GM12878 (cell line): ENCODE results near the gene GALNT17. TPM values are rescaled to one million over a fixed set of nuclear protein-coding genes. Genes with fewer than 3 reads are reported as not detected.

Experiments
- ATAC-seq: fragments of 200-7000 bp; cut with Tn5 transposase; 3 replicates; pipeline ENCODE4 v1.9.1; 2020; ENCODE audit warnings: mild to moderate bottlenecking, moderate library complexity
- BruUV-seq: library from RNA; stranded (reverse); fragments of 400-500 nt; replicated peaks from 2 replicates; lab custom pipeline; 2021; lab: Mats Ljungman, UMichigan
- CTCF ChIA-PET: fragments of 300-600 bp; sonication (Branson Sonifier 250); formaldehyde crosslinking; extraction: SDS; loops from one replicate; lab custom pipeline; 2021; ENCODE audit warnings: inconsistent platforms; lab: Yijun Ruan, JAX
- POLR2A ChIA-PET: fragments of 350-600 bp; formaldehyde crosslinking; extraction: SDS; loops from one replicate; lab custom pipeline; 2021; ENCODE audit warnings: inconsistent platforms; lab: Charles Lee
- RAD21 ChIA-PET: fragments of 300-600 bp; sonication (Branson Sonifier 250); formaldehyde crosslinking; loops from one replicate; lab custom pipeline; 2023; ENCODE audit warnings: antibody characterized with exemption; ENCODE audit not compliant: unreplicated experiment; lab: Charles Lee
- SMC1A ChIA-PET: fragments of 300-600 bp; sonication (Branson Sonifier 250); formaldehyde crosslinking; loops from one replicate; lab custom pipeline; 2023; ENCODE audit not compliant: unreplicated experiment, uncharacterized antibody; lab: Charles Lee
- DNase-seq: peaks from one replicate; pipeline ENCODE4 v3.0.0-alpha.2; 2011; ENCODE audit warnings: low read depth, low spot score
- FAIRE-seq: peaks from 3 replicates; lab custom pipeline; 2011; peaks lifted over from hg19 to GRCh38; lab: Jason Lieb, UNC
- H2AFZ ChIP-seq: 2 replicates; pipeline ENCODE4 v1.6.0; 2011; ENCODE audit warnings: low read depth, low read length, control low read depth; ENCODE audit not compliant: control insufficient read depth
- H3K27ac ChIP-seq: 2 replicates; pipeline ENCODE4 v1.5.1; 2011; ENCODE audit warnings: control low read depth; ENCODE audit not compliant: control insufficient read depth, insufficient read depth
- H3K27me3 ChIP-seq, 2 experiments: replicated peaks in 1 of 2; 2 replicates each; pipeline versions ENCODE4 v1.6.0 to v1.6.1; 2011; ENCODE audit warnings: low read length in 1 of 2; ENCODE audit not compliant: control insufficient read depth in 2 of 2, insufficient read depth in 2 of 2
- H3K36me3 ChIP-seq, 2 experiments: 2 replicates each; pipeline ENCODE4 v1.5.1; 2011; ENCODE audit warnings: low read length in 1 of 2; ENCODE audit not compliant: control insufficient read depth in 2 of 2, insufficient read depth in 2 of 2
- H3K4me1 ChIP-seq: 2 replicates; pipeline ENCODE4 v1.6.1; 2011; ENCODE audit warnings: mild to moderate bottlenecking, low read length, moderate library complexity, mixed read lengths; ENCODE audit not compliant: control insufficient read depth, insufficient read depth
- H3K4me2 ChIP-seq: 2 replicates; pipeline ENCODE4 v1.6.0; 2011; ENCODE audit warnings: control low read depth; ENCODE audit not compliant: control insufficient read depth, insufficient read depth
- H3K4me3 ChIP-seq: fragments of 200-600 bp; sonication (generic); 2 replicates; pipeline ENCODE4 v1.5.1; 2016
- H3K79me2 ChIP-seq: 2 replicates; pipeline ENCODE4 v1.6.0; 2011; ENCODE audit warnings: low read length; ENCODE audit not compliant: control insufficient read depth, insufficient read depth
- H3K9ac ChIP-seq: 2 replicates; pipeline ENCODE4 v1.8.0; 2011; ENCODE audit warnings: low read length, control low read depth, mixed read lengths; ENCODE audit not compliant: control insufficient read depth, insufficient read depth
- H3K9me3 ChIP-seq: replicated peaks from 3 replicates; pipeline ENCODE4 v1.5.1; 2011; ENCODE audit warnings: mild to moderate bottlenecking, low read length; ENCODE audit not compliant: control insufficient read depth, insufficient read depth
- H4K20me1 ChIP-seq: 2 replicates; pipeline ENCODE4 v1.6.0; 2011; ENCODE audit not compliant: control insufficient read depth, insufficient read depth
- BACH1 ChIP-seq: fragments of 450-650 bp; IDR thresholded peaks from 2 replicates; pipeline ENCODE4 v1.6.1; 2017; ENCODE audit warnings: mild to moderate bottlenecking, borderline replicate concordance
- EED ChIP-seq: sonication (generic); IDR thresholded peaks from 2 replicates; pipeline ENCODE4 v1.6.1; 2016; ENCODE audit warnings: antibody characterized with exemption, low read depth
- IKZF1 ChIP-seq: fragments of 450-650 bp; conservative IDR thresholded peaks from 2 replicates; pipeline ENCODE4 v1.6.1; 2017; ENCODE audit warnings: antibody characterized with exemption, mild to moderate bottlenecking
- IKZF2 ChIP-seq, 2 experiments: fragments of 450-650 bp; IDR thresholded peaks; 2 replicates each; pipeline ENCODE4 v1.6.1; 2017; ENCODE audit warnings: mild to moderate bottlenecking in 2 of 2, moderate library complexity in 2 of 2
- SIX5 ChIP-seq: IDR thresholded peaks from 2 replicates; pipeline ENCODE4 v1.6.1; 2011; ENCODE audit warnings: mild to moderate bottlenecking, low read depth, low read length, moderate library complexity; ENCODE audit not compliant: severe bottlenecking
- ZNF207 ChIP-seq: fragments of 450-650 bp; IDR thresholded peaks from 2 replicates; pipeline ENCODE4 v1.6.1; 2014; ENCODE audit warnings: antibody characterized with exemption, mild to moderate bottlenecking, borderline replicate concordance
- ZNF24 ChIP-seq: fragments of 450-650 bp; IDR thresholded peaks from 2 replicates; pipeline ENCODE4 v1.6.1; 2017; ENCODE audit warnings: antibody characterized with exemption, mild to moderate bottlenecking
- WGBS: methylation state at CpG from one replicate; pipeline ENCODE4 v1.1.6; 2016; ENCODE audit warnings: low lambda C conversion rate; ENCODE audit not compliant: insufficient replicate concordance, insufficient coverage; ENCODE audit errors: missing lambda C conversion rate; 5-methylcytosine and 5-hydroxymethylcytosine counted together
- in situ Hi-C: fragments of 300-500 bp; cut with MboI; formaldehyde crosslinking; loops from 9 replicates; pipeline ENCODE4 v1.14.3; 2018; ENCODE audit warnings: mixed read lengths
- intact Hi-C: fragments of 100-400 bp; cut with micrococcal nuclease; formaldehyde crosslinking; loops from one replicate; pipeline ENCODE4 v1.14.2; 2022; ENCODE audit not compliant: unreplicated experiment
- polyA plus RNA-seq, 11 experiments: library from polyadenylated mRNA; depleted of rRNA in 4 of 11; unstranded in 6 of 11; stranded (reverse) in 5 of 11; fragments of >200 nt; fragmentation: Nextera tagmentation in 4 of 11; fragmentation: Illumina TruSeq in 1 of 11; extraction: Ambion mirVana in 4 of 11; extraction: Trizol in 1 of 11; gene quantifications; 1 replicate in 1 of 11; 2 replicates in 10 of 11; pipeline versions ENCODE4 v1.2.1 to v1.2.3, GENCODE V29; 2011 to 2016; ENCODE audit warnings: inconsistent platforms in 2 of 11, missing spikeins in 2 of 11, low read depth in 1 of 11
- total RNA-seq, 4 experiments: library from RNA; depleted of rRNA in 3 of 4; stranded (reverse); fragments of >200 nt in 3 of 4; fragmentation: Illumina TruSeq in 1 of 4; extraction: Trizol in 1 of 4; gene quantifications; 2 replicates each; pipeline versions ENCODE4 v1.2.1 to v1.2.3, GENCODE V29; 2013 to 2021
- TF ChIP-seq, protein P1 (sequence below): fragments of 450-650 bp; IDR thresholded peaks from 2 replicates; pipeline ENCODE4 v1.6.1; 2017; ENCODE audit warnings: mild to moderate bottlenecking
- TF ChIP-seq, protein P2 (sequence below): fragments of 450-650 bp; formaldehyde crosslinking; IDR thresholded peaks from 2 replicates; pipeline ENCODE4 v1.5.0; 2022; ENCODE audit warnings: mild to moderate bottlenecking, missing genetic modification characterization

The GALNT17 gene
- total and polyA plus RNA-seq, 10 of the 15 experiments (the other 5 are each of a cell fraction or from before 2014, with no cell fraction given) = 0.12 to 0.15 TPM; not detected in 8

DNA sequence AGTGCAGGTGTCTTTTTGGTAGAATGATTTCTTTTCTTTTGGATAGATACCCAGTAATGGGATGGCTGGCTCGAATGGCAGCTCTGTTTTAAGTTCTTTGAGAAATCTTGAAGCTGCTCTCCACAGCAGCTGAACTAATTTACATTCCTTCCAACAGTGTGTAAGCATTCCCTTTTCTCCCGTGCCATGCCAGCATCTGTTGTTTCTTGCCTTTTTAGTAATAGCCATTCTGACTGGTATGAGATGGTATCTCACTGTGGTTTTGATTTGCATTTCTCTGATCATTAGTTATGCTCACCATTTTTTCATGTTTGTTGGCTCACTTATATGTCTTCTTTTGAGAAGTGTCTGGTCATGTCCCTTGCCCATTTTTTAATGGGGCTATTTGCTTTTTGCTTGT lies 486.3 kb downstream of the GALNT17 start:
- no peak for FAIRE-seq
- 31% methylated on average over 2 of the region's 2 CpGs for WGBS

More for the DNA sequence above, 486.3 kb downstream of the GALNT17 start:
- Histone ChIP-seq H2AFZ (no peak overlapping the region), H3K4me3 (no peak overlapping the region), H3K4me2 (no peak overlapping the region), H4K20me1 (no peaks in the 10 kb centered on the region), H3K27me3 (no peaks in the 10 kb centered on the region), H3K27ac (no peak overlapping the region), H3K79me2 (no peaks in the 10 kb centered on the region), H3K9me3 (no peaks in the 10 kb centered on the region), H3K4me1 (no peaks in the 10 kb centered on the region), H3K9ac (no peak overlapping the region), H3K36me3 (no peaks in the 10 kb centered on the region)
- DNase-seq (no peak), ATAC-seq (no peak)
- intact Hi-C loops = no loop called here
- ChIA-PET POLR2A (no interaction called here), CTCF (no interaction called here), RAD21 (no interaction called here), SMC1A (no interaction called here)
- TF ChIP-seq ZNF24 (no peak), SIX5 (no peak), EED (no peak), IKZF2 (IDR thresholded peaks at IDR 0.05) (no peak), BACH1 (no peak), IKZF1 (no peak), ZNF207 (no peak)
- TF ChIP-seq, protein P1, sequence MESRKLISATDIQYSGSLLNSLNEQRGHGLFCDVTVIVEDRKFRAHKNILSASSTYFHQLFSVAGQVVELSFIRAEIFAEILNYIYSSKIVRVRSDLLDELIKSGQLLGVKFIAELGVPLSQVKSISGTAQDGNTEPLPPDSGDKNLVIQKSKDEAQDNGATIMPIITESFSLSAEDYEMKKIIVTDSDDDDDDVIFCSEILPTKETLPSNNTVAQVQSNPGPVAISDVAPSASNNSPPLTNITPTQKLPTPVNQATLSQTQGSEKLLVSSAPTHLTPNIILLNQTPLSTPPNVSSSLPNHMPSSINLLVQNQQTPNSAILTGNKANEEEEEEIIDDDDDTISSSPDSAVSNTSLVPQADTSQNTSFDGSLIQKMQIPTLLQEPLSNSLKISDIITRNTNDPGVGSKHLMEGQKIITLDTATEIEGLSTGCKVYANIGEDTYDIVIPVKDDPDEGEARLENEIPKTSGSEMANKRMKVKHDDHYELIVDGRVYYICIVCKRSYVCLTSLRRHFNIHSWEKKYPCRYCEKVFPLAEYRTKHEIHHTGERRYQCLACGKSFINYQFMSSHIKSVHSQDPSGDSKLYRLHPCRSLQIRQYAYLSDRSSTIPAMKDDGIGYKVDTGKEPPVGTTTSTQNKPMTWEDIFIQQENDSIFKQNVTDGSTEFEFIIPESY = no peak
- TF ChIP-seq, protein P2, sequence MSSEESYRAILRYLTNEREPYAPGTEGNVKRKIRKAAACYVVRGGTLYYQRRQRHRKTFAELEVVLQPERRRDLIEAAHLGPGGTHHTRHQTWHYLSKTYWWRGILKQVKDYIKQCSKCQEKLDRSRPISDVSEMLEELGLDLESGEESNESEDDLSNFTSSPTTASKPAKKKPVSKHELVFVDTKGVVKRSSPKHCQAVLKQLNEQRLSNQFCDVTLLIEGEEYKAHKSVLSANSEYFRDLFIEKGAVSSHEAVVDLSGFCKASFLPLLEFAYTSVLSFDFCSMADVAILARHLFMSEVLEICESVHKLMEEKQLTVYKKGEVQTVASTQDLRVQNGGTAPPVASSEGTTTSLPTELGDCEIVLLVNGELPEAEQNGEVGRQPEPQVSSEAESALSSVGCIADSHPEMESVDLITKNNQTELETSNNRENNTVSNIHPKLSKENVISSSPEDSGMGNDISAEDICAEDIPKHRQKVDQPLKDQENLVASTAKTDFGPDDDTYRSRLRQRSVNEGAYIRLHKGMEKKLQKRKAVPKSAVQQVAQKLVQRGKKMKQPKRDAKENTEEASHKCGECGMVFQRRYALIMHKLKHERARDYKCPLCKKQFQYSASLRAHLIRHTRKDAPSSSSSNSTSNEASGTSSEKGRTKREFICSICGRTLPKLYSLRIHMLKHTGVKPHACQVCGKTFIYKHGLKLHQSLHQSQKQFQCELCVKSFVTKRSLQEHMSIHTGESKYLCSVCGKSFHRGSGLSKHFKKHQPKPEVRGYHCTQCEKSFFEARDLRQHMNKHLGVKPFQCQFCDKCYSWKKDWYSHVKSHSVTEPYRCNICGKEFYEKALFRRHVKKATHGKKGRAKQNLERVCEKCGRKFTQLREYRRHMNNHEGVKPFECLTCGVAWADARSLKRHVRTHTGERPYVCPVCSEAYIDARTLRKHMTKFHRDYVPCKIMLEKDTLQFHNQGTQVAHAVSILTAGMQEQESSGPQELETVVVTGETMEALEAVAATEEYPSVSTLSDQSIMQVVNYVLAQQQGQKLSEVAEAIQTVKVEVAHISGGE (CRISPR knock-in tag) = no peak
- BruUV-seq = no TSS peak
- in situ Hi-C loops = no loop called here
